Panc1 (cell line): Measurements from ENCODE around the gene CCDC182.

Experiments used
- CTCF ChIP-seq: fragments of 450-650 bp; IDR thresholded peaks from 2 replicates; pipeline ENCODE4 v1.5.1; 2017; ENCODE audit warnings: mild to moderate bottlenecking
- POLR2AphosphoS5 ChIP-seq: IDR thresholded peaks from 2 replicates; pipeline ENCODE4 v1.6.1; 2012; ENCODE audit warnings: mild to moderate bottlenecking, low read depth, low read length, moderate library complexity
- SIN3A ChIP-seq: IDR thresholded peaks from 2 replicates; pipeline ENCODE4 v1.6.1; 2012; ENCODE audit warnings: low read depth, mild to moderate bottlenecking, low read length, moderate library complexity, borderline replicate concordance; ENCODE audit not compliant: insufficient read depth
- TF ChIP-seq, protein P1 (sequence below), 2 experiments: IDR thresholded peaks; 2 replicates each; pipeline ENCODE4 v1.6.1; 2011 to 2012; ENCODE audit warnings: low read depth in 2 of 2, control low read depth in 1 of 2, low read length in 1 of 2, mild to moderate bottlenecking in 1 of 2, moderate library complexity in 1 of 2; ENCODE audit not compliant: insufficient read depth in 1 of 2

GRCh38 chr17:57782647-57783337 lies 37.7 kb upstream of the CCDC182 start:
- TF ChIP-seq CTCF (0 out of 2 replicates have a peak, but pooled peaks have one; percentile 46), SIN3A (no peak), POLR2AphosphoS5 (no peak)
- TF ChIP-seq, protein P1, sequence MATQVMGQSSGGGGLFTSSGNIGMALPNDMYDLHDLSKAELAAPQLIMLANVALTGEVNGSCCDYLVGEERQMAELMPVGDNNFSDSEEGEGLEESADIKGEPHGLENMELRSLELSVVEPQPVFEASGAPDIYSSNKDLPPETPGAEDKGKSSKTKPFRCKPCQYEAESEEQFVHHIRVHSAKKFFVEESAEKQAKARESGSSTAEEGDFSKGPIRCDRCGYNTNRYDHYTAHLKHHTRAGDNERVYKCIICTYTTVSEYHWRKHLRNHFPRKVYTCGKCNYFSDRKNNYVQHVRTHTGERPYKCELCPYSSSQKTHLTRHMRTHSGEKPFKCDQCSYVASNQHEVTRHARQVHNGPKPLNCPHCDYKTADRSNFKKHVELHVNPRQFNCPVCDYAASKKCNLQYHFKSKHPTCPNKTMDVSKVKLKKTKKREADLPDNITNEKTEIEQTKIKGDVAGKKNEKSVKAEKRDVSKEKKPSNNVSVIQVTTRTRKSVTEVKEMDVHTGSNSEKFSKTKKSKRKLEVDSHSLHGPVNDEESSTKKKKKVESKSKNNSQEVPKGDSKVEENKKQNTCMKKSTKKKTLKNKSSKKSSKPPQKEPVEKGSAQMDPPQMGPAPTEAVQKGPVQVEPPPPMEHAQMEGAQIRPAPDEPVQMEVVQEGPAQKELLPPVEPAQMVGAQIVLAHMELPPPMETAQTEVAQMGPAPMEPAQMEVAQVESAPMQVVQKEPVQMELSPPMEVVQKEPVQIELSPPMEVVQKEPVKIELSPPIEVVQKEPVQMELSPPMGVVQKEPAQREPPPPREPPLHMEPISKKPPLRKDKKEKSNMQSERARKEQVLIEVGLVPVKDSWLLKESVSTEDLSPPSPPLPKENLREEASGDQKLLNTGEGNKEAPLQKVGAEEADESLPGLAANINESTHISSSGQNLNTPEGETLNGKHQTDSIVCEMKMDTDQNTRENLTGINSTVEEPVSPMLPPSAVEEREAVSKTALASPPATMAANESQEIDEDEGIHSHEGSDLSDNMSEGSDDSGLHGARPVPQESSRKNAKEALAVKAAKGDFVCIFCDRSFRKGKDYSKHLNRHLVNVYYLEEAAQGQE (IDR thresholded peaks at IDR 0.05; ENCODE audit: insufficient read depth in 1 of 2, low read depth in 2 of 2, low read length in 1 of 2), result no peak
